ENCODE data around the gene ZFP91. TPM values are rescaled to one million over a fixed set of nuclear protein-coding genes. Genes with fewer than 3 reads are reported as not detected.
"Not testable (repeated sequence)": the region's sequence is repeated elsewhere in the genome, so short reads cannot be mapped to it uniquely, and the experiment has no call there.

The ZFP91 gene
- 42.8 TPM in 2 replicates for total RNA-seq (2014; rRNA removed; shearing (Covaris generic))

- DNase-seq (ENCODE audit: low spot score), result peak; percentile 99
Measured at GRCh38 chr11:58578635-58579191, at the start of gene ZFP91. TSS of gene ZFP91 (plus strand) at chr11:58579063. CDS start at chr11:58579282, 219 bp downstream.

- peak; percentile 53 for DNase-seq (ENCODE audit: low spot score)
Measured at GRCh38 chr11:58530236-58530635, 48.6 kb upstream of the ZFP91 start.

GRCh38 chr11:58531865-58532341 lies 47.0 kb upstream of the ZFP91 start:
- no peak for DNase-seq (ENCODE audit: low spot score)

DNA sequence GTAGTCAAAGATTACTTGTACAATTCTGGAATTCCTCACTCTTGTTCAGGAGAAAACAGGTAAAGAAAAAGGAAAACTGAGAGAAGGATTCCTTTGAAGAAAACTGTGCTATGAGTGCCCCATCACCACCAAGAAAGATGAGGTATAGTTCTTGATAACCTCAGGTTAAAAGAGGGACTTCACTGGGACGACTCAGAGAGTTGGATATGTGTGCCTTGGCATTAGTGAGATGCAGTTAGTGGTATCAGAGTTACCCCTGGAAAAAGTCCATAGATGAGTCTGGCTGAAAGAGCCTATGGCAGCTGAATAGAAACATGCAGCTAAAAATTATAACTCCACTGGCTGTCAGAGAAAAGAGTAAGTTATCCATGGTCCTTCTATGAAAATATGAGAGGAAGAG lies 32.0 kb upstream of the ZFP91 start:
- no peak for DNase-seq (ENCODE audit: low spot score)

GRCh38 chr11:58549644-58550043 lies 29.2 kb upstream of the ZFP91 start:
- DNase-seq (ENCODE audit: low spot score), result no peak

GRCh38 chr11:58560842-58561241 lies 18.0 kb upstream of the ZFP91 start:
- no peak for DNase-seq (ENCODE audit: low spot score)

GRCh38 chr11:58561394-58562098 lies 17.3 kb upstream of the ZFP91 start:
- DNase-seq (ENCODE audit: low spot score), result peak; percentile 20

GRCh38 chr11:58562375-58562800 lies 16.5 kb upstream of the ZFP91 start:
- no peak for DNase-seq (ENCODE audit: low spot score)

DNA sequence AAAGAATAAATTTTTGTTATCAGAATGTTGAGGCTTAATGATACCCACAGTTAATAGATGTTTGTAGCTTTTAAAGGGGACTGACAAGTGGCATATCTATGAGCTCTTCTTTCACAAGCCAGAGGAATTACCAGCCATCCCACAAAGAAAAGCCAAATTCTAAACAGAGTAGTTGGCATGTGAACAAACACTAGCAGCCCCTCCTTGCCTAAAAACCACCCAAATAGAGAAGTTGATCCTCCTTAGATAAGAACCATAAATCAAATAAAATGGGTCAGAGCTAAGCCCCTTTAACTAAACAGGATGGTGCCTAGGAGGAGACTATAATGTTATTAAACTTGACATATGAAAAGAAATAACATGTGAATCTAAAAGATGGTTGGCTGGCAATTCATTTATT lies 14.6 kb upstream of the ZFP91 start:
- no peak for DNase-seq (ENCODE audit: low spot score)

GRCh38 chr11:58567889-58568512 lies 10.9 kb upstream of the ZFP91 start:
- DNase-seq (ENCODE audit: low spot score), result peak; percentile 81

GRCh38 chr11:58572906-58573305 lies 6.0 kb upstream of the ZFP91 start:
- DNase-seq (ENCODE audit: low spot score), result not testable (repeated sequence)

DNA sequence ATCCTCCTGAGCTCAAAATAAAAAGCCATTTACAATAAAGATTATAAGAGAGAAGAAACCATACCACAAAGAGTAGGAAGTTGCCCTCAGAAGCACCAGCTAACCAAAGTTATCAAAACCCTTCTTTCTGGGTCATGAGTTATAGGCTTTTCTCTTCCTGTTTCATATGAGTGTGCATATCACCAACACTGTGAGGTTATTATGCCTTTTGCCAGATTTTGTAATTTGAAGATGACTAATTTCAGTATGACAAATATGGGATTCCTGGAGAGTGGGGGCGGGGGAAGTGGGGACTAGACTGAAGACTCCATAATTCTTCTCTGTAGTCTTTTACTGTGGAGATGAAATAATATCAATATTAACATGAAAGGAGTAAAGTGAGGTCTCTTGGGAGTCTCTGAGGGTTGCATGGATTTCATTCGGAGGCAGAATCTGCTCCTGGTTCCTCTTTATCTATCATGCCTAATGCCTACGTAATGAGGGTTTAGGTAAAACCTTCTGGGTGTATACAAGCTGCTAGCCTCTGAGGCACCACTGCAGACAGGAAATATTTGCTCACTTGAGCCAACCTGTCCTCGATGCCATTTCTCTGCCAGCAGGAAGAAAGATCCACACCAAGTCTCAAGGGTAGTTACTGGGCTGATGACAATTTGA lies 5.3 kb upstream of the ZFP91 start:
- no peak for DNase-seq (ENCODE audit: low spot score)

- DNase-seq (ENCODE audit: low spot score), result no peak
Measured at GRCh38 chr11:58574881-58575280, 4.0 kb upstream of the ZFP91 start.

- no peak for DNase-seq (ENCODE audit: low spot score)
Measured at GRCh38 chr11:58575377-58576020, 3.4 kb upstream of the ZFP91 start, which contains the start of gene LPXN. TSS of gene LPXN (minus strand) at chr11:58575856. CDS start at chr11:58575772, 84 bp downstream.

DNA sequence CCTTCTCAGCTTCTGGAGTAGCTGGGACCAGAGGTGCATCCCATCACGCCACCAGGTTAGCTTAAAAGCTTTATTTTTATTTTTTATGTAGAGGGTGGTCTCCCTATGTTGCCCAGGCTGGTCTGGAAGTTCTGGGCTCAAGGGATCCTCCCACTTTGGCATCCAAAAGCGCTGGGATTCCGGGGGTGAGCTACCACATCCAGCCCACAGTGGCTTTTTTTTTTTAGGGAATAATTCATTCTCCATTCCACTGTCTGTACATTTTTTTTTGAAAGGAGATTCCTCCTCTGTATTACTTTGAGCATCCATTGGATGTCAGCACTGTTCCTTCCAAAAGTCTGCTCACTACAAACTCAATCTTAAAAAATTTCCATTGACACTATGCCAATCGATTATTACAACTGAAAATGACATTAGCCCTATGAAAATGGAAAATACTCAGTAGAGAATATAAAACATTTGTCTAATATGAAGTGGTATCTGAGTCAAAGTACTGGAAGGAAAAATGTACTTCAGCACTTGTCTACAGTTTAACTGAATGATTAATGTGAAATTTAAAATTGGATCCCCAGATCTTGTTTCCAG lies 1.9 kb upstream of the ZFP91 start:
- peak; percentile 55 for DNase-seq (ENCODE audit: low spot score)

DNA sequence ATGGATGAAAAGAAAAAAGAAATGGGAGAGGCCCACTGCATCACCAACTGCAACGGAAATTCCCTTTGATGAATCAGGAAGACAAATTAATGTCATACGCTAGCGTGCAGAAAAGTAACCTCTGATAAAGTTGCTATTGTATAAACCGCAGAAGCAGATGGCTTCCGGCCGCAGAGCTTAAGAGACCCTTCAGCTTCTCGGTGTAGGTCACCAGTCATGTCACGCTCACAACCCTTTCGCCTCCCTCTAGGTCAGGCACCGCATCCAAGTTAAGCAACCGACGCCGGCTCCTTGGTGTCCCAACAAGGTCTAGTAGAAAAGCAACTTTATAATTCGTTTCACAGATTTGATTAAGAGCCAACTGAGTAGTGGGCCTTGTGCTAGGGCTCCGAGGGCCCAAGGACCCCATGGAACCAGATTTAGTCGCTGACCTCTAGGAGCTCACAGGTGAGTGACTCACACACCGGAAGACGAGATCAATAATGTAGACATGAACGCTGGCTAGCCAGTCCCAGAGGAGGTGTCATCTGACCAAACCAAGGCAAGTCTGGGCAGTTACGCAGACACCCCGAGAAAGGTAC lies 1.2 kb upstream of the ZFP91 start:
- no peak for DNase-seq (ENCODE audit: low spot score)

DNA sequence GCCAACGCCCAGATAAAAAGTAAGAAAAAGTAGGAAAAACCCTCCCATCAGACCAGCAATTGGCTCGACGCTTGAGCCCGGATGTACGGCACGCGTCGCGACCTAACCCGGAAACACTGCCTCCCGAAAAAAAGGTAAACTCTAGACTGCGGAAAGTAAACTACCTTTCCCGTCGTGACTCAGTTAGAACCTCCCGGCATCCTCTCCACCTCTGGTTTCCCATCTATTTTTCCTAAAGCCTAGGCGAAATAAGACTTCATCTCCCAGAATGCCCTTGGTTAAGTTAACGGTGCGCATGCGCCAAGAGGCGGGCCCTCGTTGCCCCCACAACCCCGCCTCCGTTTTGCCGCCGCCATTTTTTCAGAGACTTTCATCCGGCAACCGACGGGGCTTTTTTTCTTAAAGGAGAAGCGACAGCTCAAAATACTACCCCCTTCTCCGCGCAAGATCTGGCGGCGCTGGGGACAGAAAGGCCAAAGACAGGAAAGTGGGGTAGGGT lies 678 bp upstream of the ZFP91 start:
- DNase-seq (ENCODE audit: low spot score), result peak; percentile 99

DNA sequence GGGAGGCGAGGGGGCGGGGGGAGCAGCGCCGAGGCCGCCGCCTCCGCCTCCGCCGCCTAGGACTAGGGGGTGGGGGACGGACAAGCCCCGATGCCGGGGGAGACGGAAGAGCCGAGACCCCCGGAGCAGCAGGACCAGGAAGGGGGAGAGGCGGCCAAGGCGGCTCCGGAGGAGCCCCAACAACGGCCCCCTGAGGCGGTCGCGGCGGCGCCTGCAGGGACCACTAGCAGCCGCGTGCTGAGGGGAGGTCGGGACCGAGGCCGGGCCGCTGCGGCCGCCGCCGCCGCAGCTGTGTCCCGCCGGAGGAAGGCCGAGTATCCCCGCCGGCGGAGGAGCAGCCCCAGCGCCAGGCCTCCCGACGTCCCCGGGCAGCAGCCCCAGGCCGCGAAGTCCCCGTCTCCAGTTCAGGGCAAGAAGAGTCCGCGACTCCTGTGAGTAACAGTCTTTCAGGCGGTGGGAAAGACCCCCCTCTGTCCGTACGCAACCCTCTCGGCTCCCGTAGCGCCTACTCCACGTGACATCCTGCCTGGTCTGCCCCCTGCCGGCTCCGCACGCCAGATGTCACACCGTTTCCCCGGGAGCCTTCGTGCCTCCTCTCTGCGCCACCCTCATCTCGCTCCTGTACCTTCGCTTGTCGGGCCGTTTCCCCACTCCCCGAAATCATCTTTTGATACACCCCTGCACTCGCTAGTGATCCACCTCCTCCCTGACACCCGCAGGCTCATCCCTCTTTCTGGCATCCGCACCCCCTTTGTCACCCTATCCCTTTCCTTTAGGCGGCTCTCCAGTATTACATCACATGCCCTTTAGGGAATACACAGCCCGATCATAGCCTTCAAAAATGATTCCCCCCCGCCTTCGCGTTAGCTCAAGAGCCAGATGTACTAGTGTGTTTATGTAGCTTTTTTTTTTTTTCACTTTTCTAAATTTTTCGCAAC lies 598 bp downstream of the ZFP91 start:
- DNase-seq (ENCODE audit: low spot score), result peak; percentile 93

DNA sequence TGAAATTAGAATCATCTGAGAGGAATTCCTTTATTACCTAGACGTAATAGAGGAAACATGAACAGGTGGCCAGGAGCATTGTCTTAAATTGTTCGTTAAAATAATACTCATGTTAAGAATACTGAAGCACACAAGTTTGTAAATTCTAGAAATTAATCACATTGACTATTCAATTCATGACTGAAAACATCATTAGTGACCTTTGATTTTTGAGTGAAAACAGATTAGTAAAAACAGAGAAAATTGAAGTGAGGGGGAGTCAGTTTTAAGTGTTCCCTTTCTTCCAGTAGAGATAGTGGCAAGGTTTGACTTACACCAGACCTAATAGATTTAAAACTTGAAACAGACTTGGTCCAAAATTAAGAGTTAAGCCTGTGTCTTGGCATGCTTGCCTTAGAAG lies 1.4 kb downstream of the ZFP91 start:
- DNase-seq (ENCODE audit: low spot score), result peak; percentile 27

DNA sequence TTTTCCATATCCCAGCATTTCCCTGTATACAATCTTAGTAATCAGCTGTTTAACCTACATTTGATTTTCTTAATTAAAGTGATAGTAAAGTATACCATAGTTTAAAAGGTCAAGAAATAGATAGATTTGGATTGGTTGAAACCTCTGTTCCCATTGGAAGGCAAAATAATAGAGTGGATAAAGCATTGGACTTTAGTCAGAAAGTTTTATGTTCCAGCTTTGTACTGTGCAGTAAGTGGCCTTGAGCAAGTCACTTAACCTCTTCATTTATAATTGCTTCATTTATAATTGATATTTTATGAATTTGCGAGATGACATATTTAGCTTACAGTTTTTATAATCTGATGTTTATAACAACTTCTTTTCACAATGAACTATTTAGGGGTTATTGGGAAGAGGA lies 3.6 kb downstream of the ZFP91 start:
- DNase-seq (ENCODE audit: low spot score), result no peak
